HCT116 (cell line): Measurements from ENCODE around the gene CIT. TPM values are rescaled to one million over a fixed set of nuclear protein-coding genes. Genes with fewer than 3 reads are reported as not detected.

Experiments
- ATAC-seq: fragments of 200-7000 bp; cut with Tn5 transposase; 2 replicates; pipeline ENCODE4 v1.9.1; 2020; ENCODE audit warnings: mild to moderate bottlenecking, moderate library complexity
- BruUV-seq: library from RNA; stranded (reverse); fragments of 400-500 nt; replicated peaks from 2 replicates; lab custom pipeline; 2021; lab: Mats Ljungman, UMichigan
- CTCF ChIA-PET: fragments of 300-600 bp; sonication (Branson Sonifier 250); formaldehyde crosslinking; loops from one replicate; lab custom pipeline; 2021; ENCODE audit warnings: antibody characterized with exemption; lab: Charles Lee
- POLR2A ChIA-PET: fragments of 300-600, 350-600 bp; sonication (Branson Sonifier 250); formaldehyde crosslinking; loops from one replicate; lab custom pipeline; 2021; ENCODE audit warnings: antibody characterized with exemption; lab: Charles Lee
- RAD21 ChIA-PET, 2 experiments: fragments of 300-600 bp; sonication (Branson Sonifier 250); formaldehyde crosslinking; loops; one replicate each; lab custom pipeline; 2023; ENCODE audit warnings: low total read pairs in 2 of 2; ENCODE audit not compliant: uncharacterized antibody in 2 of 2, unreplicated experiment in 2 of 2, low non-redundant PET in 1 of 2; lab: Charles Lee
- DNase-seq: peaks from one replicate; pipeline ENCODE4 v3.0.0-alpha.2; 2010; ENCODE audit warnings: low read depth, low spot score
- H2AFZ ChIP-seq: fragments of 200-600 bp; shearing (Covaris generic), sonication (generic); 2 replicates; pipeline ENCODE4 v1.6.1; 2017; ENCODE audit warnings: low read depth, mixed run types, mixed read lengths, antibody characterized with exemption, low read length; ENCODE audit not compliant: poor library complexity, severe bottlenecking
- H3K27ac ChIP-seq: 2 replicates; pipeline ENCODE4 v1.5.1; 2012; ENCODE audit warnings: low read depth, low read length
- H3K27me3 ChIP-seq: fragments of 200-600 bp; sonication (generic); 2 replicates; pipeline ENCODE4 v1.6.1; 2016; ENCODE audit warnings: mixed run types, low read length, mixed read lengths; ENCODE audit not compliant: insufficient read depth
- H3K36me3 ChIP-seq, 2 experiments: fragments of 200-500 bp in 1 of 2; fragments of 200-600 bp in 1 of 2; sonication (Bioruptor generic) in 1 of 2; sonication (generic) in 1 of 2; 2 replicates each; pipeline versions ENCODE4 v1.5.1 to v1.6.1; 2014 to 2016; ENCODE audit warnings: low read length in 2 of 2, inconsistent platforms in 1 of 2, mixed read lengths in 1 of 2, mixed run types in 1 of 2; ENCODE audit not compliant: insufficient read depth in 2 of 2, control insufficient read depth in 1 of 2
- H3K4me1 ChIP-seq, 2 experiments: fragments of 200-600 bp in 1 of 2; sonication (generic) in 1 of 2; 2 replicates each; pipeline versions ENCODE4 v1.5.1 to v1.6.1; 2012 to 2017; ENCODE audit warnings: low read length in 2 of 2, inconsistent platforms in 1 of 2, mild to moderate bottlenecking in 1 of 2, mixed read lengths in 1 of 2, mixed run types in 1 of 2, moderate library complexity in 1 of 2; ENCODE audit not compliant: insufficient read depth in 2 of 2, control insufficient read depth in 1 of 2
- H3K4me2 ChIP-seq: fragments of 200-600 bp; sonication (generic); 2 replicates; pipeline ENCODE4 v1.6.1; 2017; ENCODE audit warnings: mixed run types, low read length, mixed read lengths
- H3K4me3 ChIP-seq, 2 experiments: fragments of 200-600 bp in 1 of 2; sonication (generic) in 1 of 2; replicated peaks in 1 of 2; 2 replicates each; pipeline ENCODE4 v1.5.1; 2011 to 2016; ENCODE audit warnings: low read length in 2 of 2, control low read depth in 1 of 2, low read depth in 1 of 2, mild to moderate bottlenecking in 1 of 2, mixed read lengths in 1 of 2, mixed run types in 1 of 2
- H3K79me2 ChIP-seq: fragments of 200-600 bp; sonication (generic); 2 replicates; pipeline ENCODE4 v1.6.1; 2017; ENCODE audit warnings: mild to moderate bottlenecking, mixed run types, low read length, moderate library complexity, mixed read lengths; ENCODE audit not compliant: insufficient read depth
- H3K9ac ChIP-seq: fragments of 200-600 bp; sonication (generic); 2 replicates; pipeline ENCODE4 v1.6.1; 2016; ENCODE audit warnings: low read length, mixed read lengths
- H3K9me2 ChIP-seq: fragments of 200-600 bp; sonication (generic), shearing (Covaris generic); 2 replicates; pipeline ENCODE4 v1.6.1; 2017; ENCODE audit warnings: mixed run types, mild to moderate bottlenecking, moderate library complexity; ENCODE audit not compliant: insufficient read depth
- H3K9me3 ChIP-seq, 2 experiments: fragments of 200-500 bp in 1 of 2; fragments of 200-600 bp in 1 of 2; sonication (Bioruptor generic) in 1 of 2; sonication (generic) in 1 of 2; 2 replicates each; pipeline ENCODE4 v1.6.1; 2014 to 2017; ENCODE audit warnings: low read length in 2 of 2, mixed read lengths in 2 of 2, inconsistent platforms in 1 of 2, low read depth in 1 of 2, mild to moderate bottlenecking in 1 of 2, mixed run types in 1 of 2, moderate library complexity in 1 of 2; ENCODE audit not compliant: control insufficient read depth in 1 of 2, insufficient read depth in 1 of 2
- H4K20me1 ChIP-seq: fragments of 200-600 bp; sonication (generic), shearing (Covaris generic); 2 replicates; pipeline ENCODE4 v1.6.1; 2017; ENCODE audit warnings: mixed run types, mild to moderate bottlenecking, moderate library complexity; ENCODE audit not compliant: insufficient read depth
- CBX3 ChIP-seq: IDR thresholded peaks from 2 replicates; pipeline ENCODE4 v1.6.1; 2012; ENCODE audit warnings: low read depth
- CEBPB ChIP-seq: IDR thresholded peaks from 2 replicates; pipeline ENCODE4 v1.6.1; 2012; ENCODE audit warnings: low read depth
- EZH2 ChIP-seq: fragments of 200-600 bp; sonication (generic); IDR thresholded peaks from 2 replicates; pipeline ENCODE4 v1.6.1; 2017; ENCODE audit warnings: antibody characterized with exemption, mixed run types
- EZH2phosphoT487 ChIP-seq: fragments of 200-600 bp; IDR thresholded peaks from 2 replicates; pipeline ENCODE4 v1.6.1; 2018; ENCODE audit warnings: antibody characterized with exemption, borderline replicate concordance
- REST ChIP-seq: IDR thresholded peaks from 2 replicates; pipeline ENCODE4 v1.6.1; 2012; ENCODE audit warnings: low read depth
- SRF ChIP-seq: IDR thresholded peaks from 2 replicates; pipeline ENCODE4 v1.6.1; 2012; ENCODE audit warnings: low read depth
- intact Hi-C: fragments of 100-400 bp; cut with micrococcal nuclease; formaldehyde crosslinking; loops from 2 replicates; pipeline ENCODE4 v1.10.0; 2022
- total RNA-seq: library from RNA; stranded (reverse); gene quantifications from one replicate; pipeline ENCODE4 v1.2.1, GENCODE V29; 2021; ENCODE audit not compliant: unreplicated experiment
- TF ChIP-seq, protein P1 (sequence below), 3 experiments: fragments of 200-600 bp in 1 of 3; sonication (generic) in 1 of 3; IDR thresholded peaks in 2 of 3; conservative IDR thresholded peaks in 1 of 3; 2 replicates each; pipeline ENCODE4 v1.5.1; 2012 to 2017; ENCODE audit warnings: low read depth in 2 of 3, low read length in 2 of 3, antibody characterized with exemption in 1 of 3, borderline replicate concordance in 1 of 3, control low read depth in 1 of 3, mild to moderate bottlenecking in 1 of 3, mixed read lengths in 1 of 3, mixed run types in 1 of 3, moderate library complexity in 1 of 3; ENCODE audit not compliant: insufficient read depth in 1 of 3

CIT gene
- total RNA-seq, 1 experiment from 2014 or later, result 54.2 TPM

DNA sequence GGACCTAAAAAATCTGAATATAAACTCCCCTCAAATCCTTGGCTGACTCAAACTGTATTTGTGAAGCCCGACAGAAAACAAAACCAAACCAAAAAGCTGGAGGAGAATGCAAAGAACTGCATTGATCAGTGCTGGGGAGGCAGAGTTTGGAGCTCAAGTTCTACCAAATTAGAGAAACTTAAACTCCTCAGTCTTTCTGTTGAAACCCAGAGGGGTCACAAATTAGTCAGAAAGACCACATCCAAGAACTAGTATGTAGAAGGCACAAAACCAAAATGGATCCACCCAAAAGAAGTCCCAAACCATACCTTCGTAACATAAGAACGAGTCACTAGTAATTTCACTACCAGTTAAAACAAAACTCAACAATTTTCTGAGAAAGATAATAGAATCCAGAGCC, 224.5 kb downstream of the CIT start:
- RAD21 ChIA-PET, result no interaction called here
- H3K9me3 ChIP-seq, result peaks cover 9 to 11% of the 10 kb centered on the region in 2 experiments; a peak in 1 of 4 replicates
- no peaks in the 10 kb centered on the region for H3K79me2 ChIP-seq
- no peak for TF ChIP-seq EZH2
- TF ChIP-seq CBX3, result no peak
- no peak for TF ChIP-seq REST
- no peak for TF ChIP-seq SRF
- no peak for TF ChIP-seq CEBPB
- TF ChIP-seq, protein P1, sequence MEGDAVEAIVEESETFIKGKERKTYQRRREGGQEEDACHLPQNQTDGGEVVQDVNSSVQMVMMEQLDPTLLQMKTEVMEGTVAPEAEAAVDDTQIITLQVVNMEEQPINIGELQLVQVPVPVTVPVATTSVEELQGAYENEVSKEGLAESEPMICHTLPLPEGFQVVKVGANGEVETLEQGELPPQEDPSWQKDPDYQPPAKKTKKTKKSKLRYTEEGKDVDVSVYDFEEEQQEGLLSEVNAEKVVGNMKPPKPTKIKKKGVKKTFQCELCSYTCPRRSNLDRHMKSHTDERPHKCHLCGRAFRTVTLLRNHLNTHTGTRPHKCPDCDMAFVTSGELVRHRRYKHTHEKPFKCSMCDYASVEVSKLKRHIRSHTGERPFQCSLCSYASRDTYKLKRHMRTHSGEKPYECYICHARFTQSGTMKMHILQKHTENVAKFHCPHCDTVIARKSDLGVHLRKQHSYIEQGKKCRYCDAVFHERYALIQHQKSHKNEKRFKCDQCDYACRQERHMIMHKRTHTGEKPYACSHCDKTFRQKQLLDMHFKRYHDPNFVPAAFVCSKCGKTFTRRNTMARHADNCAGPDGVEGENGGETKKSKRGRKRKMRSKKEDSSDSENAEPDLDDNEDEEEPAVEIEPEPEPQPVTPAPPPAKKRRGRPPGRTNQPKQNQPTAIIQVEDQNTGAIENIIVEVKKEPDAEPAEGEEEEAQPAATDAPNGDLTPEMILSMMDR (IDR thresholded peaks at IDR 0.05 in 2 of 3, conservative IDR thresholded peaks at IDR 0.05 in 1 of 3; ENCODE audit: borderline replicate concordance in 1 of 3, insufficient read depth in 1 of 3, low read depth in 2 of 3, low read length in 2 of 3), result no peak
- TF ChIP-seq EZH2phosphoT487, result no peak
- TF ChIP-seq, all 23 proteins: peak for 0
- intact Hi-C loops, result no loop called here
- DNase-seq, result no peak
- CTCF ChIA-PET, result interaction anchor here (1.3 kb wide), 2 partner anchors 10 kb away, joined by 3 to 6 read pairs; no protein-coding TSS in a partner anchor
- H3K27me3 ChIP-seq, result no peaks in the 10 kb centered on the region
- no peak overlapping the region for H3K4me3 ChIP-seq
- BruUV-seq, result no TSS peak
- no peaks in the 10 kb centered on the region for H4K20me1 ChIP-seq
- H3K4me2 ChIP-seq, result no peak overlapping the region
- ATAC-seq, result no peak
- peaks cover 0 to 3% of the 10 kb centered on the region in 2 experiments; a peak in 1 of 4 replicates for H3K4me1 ChIP-seq
- POLR2A ChIA-PET, result no interaction called here
- H3K27ac ChIP-seq, result no peak overlapping the region
- H2AFZ ChIP-seq, result no peak overlapping the region
- H3K36me3 ChIP-seq, result no peaks in the 10 kb centered on the region
- H3K9me2 ChIP-seq, result no peaks in the 10 kb centered on the region
- no peak overlapping the region for H3K9ac ChIP-seq
